ENCODE measurements around the gene GPRIN2.

DNA sequence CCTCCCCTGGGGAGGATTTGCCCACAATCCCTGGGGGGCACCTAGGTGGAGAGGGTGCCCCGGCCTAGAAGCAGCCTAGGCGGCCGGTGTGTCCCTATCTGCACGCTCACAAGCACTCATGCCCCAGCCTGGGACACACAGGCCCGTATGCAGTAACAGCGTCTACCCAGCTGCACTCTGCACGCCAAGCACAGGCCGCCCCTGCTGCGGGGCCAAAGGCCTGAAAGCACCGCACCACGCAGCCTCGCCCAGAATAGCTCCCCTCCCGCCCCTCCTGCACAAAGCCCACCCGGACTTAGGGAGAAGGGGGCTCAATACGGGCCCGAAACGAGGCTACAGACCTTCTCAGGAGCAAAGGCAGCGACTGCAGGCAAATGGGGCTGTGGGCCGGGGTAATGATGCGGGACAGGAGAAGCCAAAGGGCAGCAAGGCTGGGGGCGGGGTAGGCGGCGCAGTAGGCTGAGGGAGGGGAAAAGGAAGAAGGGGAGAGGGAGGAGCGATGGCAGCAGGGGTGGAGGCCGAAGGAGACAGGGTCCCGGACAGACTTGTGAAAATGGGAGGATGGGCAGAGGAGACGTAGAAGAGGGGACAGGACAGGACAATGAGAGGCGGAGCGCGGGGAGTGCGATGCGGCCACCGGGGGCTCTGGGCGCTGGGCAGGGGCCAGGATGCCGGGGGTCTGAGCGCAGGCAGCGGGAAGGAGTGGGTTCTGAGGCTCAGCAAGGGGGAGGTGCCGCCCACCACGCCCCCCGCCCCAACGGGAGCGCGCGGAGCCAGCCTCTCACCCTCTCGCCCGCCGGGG, 544 bp downstream of the GPRIN2 start:
- TF ChIP-seq, protein P1, sequence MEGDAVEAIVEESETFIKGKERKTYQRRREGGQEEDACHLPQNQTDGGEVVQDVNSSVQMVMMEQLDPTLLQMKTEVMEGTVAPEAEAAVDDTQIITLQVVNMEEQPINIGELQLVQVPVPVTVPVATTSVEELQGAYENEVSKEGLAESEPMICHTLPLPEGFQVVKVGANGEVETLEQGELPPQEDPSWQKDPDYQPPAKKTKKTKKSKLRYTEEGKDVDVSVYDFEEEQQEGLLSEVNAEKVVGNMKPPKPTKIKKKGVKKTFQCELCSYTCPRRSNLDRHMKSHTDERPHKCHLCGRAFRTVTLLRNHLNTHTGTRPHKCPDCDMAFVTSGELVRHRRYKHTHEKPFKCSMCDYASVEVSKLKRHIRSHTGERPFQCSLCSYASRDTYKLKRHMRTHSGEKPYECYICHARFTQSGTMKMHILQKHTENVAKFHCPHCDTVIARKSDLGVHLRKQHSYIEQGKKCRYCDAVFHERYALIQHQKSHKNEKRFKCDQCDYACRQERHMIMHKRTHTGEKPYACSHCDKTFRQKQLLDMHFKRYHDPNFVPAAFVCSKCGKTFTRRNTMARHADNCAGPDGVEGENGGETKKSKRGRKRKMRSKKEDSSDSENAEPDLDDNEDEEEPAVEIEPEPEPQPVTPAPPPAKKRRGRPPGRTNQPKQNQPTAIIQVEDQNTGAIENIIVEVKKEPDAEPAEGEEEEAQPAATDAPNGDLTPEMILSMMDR (IDR thresholded peaks at IDR 0.05) = no peak
- no peak for TF ChIP-seq EP300 (IDR thresholded peaks at IDR 0.05)
